Coronary artery (tissue), 2 donors: ENCODE results near the gene VWA5A.
A peak's percentile ranks its signal among the peaks of the same experiment; 100 is the strongest.

Experiments
- DNase-seq: peaks from one replicate; pipeline ENCODE4 v3.0.0-alpha.2; 2017; ENCODE audit warnings: low spot score
- H3K27ac ChIP-seq, 2 donors: fragments of 200-600 bp; sonication (generic); one replicate each; pipeline ENCODE4 v1.5.1; 2016 to 2019
- H3K4me3 ChIP-seq: fragments of 200-600 bp; sonication (generic); 2 replicates; pipeline ENCODE4 v1.5.1; 2016; ENCODE audit warnings: mild to moderate bottlenecking, moderate library complexity
- TF ChIP-seq, protein P1 (sequence below): fragments of 200-600 bp; sonication (generic); IDR thresholded peaks from one replicate; pipeline ENCODE4 v1.5.1; 2019; ENCODE audit warnings: antibody characterized with exemption

The VWA5A gene

DNA sequence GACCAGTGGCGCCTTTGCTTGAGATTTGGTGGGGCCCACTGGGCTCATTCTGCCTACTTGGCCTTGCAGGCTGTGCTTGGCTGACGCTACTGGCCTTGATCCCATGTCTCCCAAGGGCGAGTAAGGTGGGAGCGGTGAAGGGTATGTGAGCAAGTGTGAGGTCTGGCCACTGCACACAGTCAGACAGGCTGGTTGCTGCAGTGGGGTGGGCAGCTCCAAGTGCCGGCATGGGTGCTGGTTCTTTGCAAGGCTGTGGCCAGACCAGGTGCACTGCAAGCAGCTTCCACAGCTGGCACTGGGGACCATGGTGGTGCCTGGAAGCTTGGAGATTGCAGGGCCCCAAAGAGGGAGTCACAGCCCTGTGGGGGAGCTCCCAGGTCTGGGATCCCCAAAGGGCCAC is 40.7 kb upstream of the VWA5A start:
- no peak overlapping the region for H3K27ac ChIP-seq
- no peak for DNase-seq
- TF ChIP-seq, protein P1, sequence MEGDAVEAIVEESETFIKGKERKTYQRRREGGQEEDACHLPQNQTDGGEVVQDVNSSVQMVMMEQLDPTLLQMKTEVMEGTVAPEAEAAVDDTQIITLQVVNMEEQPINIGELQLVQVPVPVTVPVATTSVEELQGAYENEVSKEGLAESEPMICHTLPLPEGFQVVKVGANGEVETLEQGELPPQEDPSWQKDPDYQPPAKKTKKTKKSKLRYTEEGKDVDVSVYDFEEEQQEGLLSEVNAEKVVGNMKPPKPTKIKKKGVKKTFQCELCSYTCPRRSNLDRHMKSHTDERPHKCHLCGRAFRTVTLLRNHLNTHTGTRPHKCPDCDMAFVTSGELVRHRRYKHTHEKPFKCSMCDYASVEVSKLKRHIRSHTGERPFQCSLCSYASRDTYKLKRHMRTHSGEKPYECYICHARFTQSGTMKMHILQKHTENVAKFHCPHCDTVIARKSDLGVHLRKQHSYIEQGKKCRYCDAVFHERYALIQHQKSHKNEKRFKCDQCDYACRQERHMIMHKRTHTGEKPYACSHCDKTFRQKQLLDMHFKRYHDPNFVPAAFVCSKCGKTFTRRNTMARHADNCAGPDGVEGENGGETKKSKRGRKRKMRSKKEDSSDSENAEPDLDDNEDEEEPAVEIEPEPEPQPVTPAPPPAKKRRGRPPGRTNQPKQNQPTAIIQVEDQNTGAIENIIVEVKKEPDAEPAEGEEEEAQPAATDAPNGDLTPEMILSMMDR: no peak
- H3K4me3 ChIP-seq: no peak overlapping the region

DNA sequence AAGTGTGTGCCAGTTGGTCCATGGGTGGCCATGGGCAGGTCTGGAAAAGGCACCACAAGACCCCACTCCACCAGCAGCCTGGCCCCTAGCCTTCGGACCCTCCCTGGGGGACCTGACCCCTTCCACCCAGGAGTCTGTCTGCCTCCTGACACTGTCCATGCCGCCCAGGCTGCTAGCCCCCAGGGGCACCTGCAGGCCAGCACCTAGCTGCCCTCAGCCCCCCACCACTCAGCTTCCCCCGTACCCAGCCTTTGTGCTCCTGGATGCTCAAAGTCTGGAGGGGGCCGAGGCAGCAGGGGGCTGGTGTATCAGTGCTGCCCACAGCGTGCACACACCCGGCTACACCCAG is 39.8 kb upstream of the VWA5A start:
- Histone ChIP-seq H3K4me3 (peak overlapping the region; percentile 71), H3K27ac (no peak overlapping the region)
- TF ChIP-seq, protein P1: no peak
- no peak for DNase-seq

DNA sequence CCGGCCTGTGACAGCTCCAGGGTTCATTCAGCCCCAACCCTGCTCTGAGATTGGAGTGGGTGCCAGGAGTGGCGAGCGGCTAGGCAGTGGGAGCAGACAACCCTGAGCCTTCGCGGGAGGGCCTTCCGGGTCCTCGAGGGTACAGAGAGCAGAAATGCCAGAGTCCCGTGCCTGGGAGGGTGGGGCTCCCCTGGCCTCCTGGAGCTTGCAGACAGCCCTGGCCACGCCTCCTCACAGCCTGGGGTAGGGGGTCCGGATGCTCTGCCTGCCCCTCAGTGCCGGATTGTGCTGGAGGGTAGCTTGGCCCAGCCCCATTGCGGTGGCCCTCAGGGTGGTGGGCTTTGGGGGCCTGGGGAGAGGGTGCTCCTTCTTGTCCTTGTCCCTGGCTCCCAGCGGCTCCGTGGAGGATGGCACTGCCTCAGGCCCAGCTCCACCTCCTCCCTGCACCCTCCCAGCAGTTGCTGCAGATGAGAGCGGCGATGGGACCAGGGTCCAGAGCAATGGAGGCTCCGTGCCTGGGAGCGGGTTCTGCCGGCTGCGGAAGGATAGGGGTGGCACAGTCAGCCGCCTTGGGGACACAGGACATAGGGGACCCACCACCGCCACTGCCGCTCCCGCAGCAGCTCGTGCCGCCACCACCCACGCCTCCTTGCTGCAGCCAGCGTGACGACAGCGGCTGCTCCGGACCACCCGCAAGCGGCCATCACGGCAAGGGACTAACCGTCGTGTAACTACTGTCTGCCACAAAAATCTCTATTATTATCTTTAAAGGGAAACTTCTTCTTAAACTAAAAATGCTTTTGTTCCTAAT is 39.2 kb upstream of the VWA5A start:
- peak overlapping the region; percentile 71 for H3K4me3 ChIP-seq
- DNase-seq: no peak
- TF ChIP-seq, protein P1: no peak
- no peak overlapping the region for H3K27ac ChIP-seq

DNA sequence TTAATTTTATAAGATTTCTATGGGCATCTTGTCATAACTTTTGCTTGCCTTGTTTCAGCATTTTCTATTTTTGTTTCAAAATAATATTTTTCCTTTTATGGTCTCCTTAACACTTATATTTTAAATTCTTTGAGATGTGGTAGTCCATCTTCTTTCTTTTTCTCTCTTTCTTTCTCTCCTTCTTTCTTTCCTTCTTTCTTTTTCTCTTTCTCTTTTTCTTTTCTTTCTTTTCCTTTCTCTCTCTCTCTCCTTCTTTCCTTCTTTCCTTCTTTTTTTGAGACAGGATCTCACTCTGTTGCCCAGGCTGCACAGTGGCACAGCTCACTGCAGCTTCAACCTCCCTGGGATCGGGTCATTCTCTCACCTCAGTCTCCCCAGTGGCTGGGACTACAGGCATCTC is 38.0 kb upstream of the VWA5A start:
- Histone ChIP-seq H3K4me3 (no peak overlapping the region), H3K27ac (no peak overlapping the region)
- TF ChIP-seq, protein P1: no peak
- DNase-seq: no peak

GRCh38 chr11:124078591-124078990 is 36.7 kb upstream of the VWA5A start:
- Histone ChIP-seq H3K27ac (no peak overlapping the region), H3K4me3 (no peak overlapping the region)
- TF ChIP-seq, protein P1: no peak
- no peak for DNase-seq

- Histone ChIP-seq H3K27ac (no peak overlapping the region), H3K4me3 (no peak overlapping the region)
- DNase-seq: no peak
- TF ChIP-seq, protein P1: no peak
These were observed 35.5 kb upstream of the VWA5A start for GRCh38 chr11:124079631-124080326.
